A673 (cell line): ENCODE results near the gene IL17REL.

Experiments
- EZH2 ChIP-seq: fragments of 200-600 bp; sonication (generic); IDR thresholded peaks from 2 replicates; pipeline ENCODE4 v1.6.1; 2017; ENCODE audit warnings: borderline replicate concordance, low read depth, mild to moderate bottlenecking, mixed read lengths, antibody characterized with exemption, low read length; ENCODE audit not compliant: poor library complexity, severe bottlenecking
- TF ChIP-seq, protein P1 (sequence below): fragments of 300-800, 200-600 bp; sonication (generic); conservative IDR thresholded peaks from 2 replicates; pipeline ENCODE4 v1.5.1; 2017; ENCODE audit warnings: low read depth, mild to moderate bottlenecking, antibody characterized with exemption, low read length, moderate library complexity, mixed read lengths

DNA sequence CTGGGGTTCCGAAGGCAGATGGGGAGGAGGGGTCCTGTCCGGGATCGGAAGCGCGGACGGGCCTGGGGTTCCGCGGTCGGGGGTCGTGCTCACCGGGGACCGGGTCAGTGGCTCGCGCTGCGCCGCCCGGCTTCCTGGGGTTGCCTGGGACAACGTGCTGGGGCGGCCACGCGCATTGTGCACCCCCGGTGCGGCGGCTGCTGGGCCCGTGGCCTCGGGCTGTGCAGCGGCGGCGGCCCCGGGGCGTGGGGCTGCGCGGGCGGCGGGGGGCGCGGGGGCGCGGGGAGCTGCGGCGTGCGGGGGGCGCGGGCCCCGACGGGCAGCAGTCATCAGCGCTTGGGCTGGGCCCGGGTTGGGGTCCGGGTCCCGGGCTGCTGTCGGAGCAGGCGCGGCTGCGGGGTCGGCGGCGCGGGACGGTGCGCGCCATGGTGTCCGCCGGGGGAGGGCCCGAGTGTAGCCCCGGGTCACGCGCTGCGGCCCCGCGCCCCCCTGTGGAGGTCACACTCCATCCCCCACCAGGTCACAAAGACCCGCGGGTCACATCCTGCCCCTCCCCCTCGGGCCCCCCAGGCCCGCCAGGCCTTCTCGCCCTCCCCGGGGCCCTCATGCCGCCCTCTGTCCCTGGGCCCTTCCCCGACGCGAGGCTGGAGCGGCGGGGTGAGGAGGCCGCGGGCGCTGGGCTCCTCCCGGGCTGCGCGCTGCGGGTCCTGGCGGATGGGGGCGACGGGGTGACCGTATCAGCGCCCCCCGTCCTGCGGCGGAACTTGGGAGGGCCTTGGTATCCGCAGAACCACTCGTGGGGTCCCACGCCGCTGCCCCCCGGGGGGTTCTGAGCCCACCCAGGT, 45.7 kb upstream of the IL17REL start, which contains the start of gene TTLL8:
- TF ChIP-seq, protein P1, sequence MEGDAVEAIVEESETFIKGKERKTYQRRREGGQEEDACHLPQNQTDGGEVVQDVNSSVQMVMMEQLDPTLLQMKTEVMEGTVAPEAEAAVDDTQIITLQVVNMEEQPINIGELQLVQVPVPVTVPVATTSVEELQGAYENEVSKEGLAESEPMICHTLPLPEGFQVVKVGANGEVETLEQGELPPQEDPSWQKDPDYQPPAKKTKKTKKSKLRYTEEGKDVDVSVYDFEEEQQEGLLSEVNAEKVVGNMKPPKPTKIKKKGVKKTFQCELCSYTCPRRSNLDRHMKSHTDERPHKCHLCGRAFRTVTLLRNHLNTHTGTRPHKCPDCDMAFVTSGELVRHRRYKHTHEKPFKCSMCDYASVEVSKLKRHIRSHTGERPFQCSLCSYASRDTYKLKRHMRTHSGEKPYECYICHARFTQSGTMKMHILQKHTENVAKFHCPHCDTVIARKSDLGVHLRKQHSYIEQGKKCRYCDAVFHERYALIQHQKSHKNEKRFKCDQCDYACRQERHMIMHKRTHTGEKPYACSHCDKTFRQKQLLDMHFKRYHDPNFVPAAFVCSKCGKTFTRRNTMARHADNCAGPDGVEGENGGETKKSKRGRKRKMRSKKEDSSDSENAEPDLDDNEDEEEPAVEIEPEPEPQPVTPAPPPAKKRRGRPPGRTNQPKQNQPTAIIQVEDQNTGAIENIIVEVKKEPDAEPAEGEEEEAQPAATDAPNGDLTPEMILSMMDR = no peak
- TF ChIP-seq EZH2 = peak; percentile 62
